IMR-90 (cell line): Measurements from ENCODE around the gene CHGA. TPM values are rescaled to one million over a fixed set of nuclear protein-coding genes. Genes with fewer than 3 reads are reported as not detected.

Experiments
- ATAC-seq: fragments of 200-7000 bp; cut with Tn5 transposase; 2 replicates; pipeline ENCODE4 v1.9.1; 2020; ENCODE audit warnings: low read depth, mild to moderate bottlenecking, moderate library complexity
- BruUV-seq: library from RNA; stranded (reverse); fragments of 400-500 nt; replicated peaks from 2 replicates; lab custom pipeline; 2021; lab: Mats Ljungman, UMichigan
- CTCF ChIA-PET: fragments of 300-600 bp; formaldehyde crosslinking; extraction: SDS; loops from one replicate; lab custom pipeline; 2021; ENCODE audit warnings: antibody characterized with exemption; lab: Yijun Ruan, JAX
- POLR2A ChIA-PET: fragments of 300-600 bp; sonication (Branson Sonifier 250); formaldehyde crosslinking; loops from one replicate; lab custom pipeline; 2022; ENCODE audit warnings: antibody characterized with exemption; ENCODE audit not compliant: unreplicated experiment; lab: Charles Lee
- DNase-seq: peaks from one replicate; pipeline ENCODE4 v3.0.0; 2013
- H2AFZ ChIP-seq: replicated peaks from 2 replicates; pipeline ENCODE3; 2013; ENCODE audit warnings: low read length, mild to moderate bottlenecking; ENCODE audit not compliant: poor library complexity
- H2AK5ac ChIP-seq: 2 replicates; pipeline ENCODE4 v1.6.1; 2013; ENCODE audit warnings: low read depth, low read length, inconsistent platforms
- H2AK9ac ChIP-seq: replicated peaks from 2 replicates; pipeline ENCODE3; 2013; ENCODE audit warnings: mild to moderate bottlenecking, low read depth, low read length, moderate library complexity; ENCODE audit not compliant: poor library complexity
- H2BK120ac ChIP-seq: 2 replicates; pipeline ENCODE4 v1.6.1; 2013; ENCODE audit warnings: low read depth, low read length, inconsistent platforms
- H2BK15ac ChIP-seq: 3 replicates; pipeline ENCODE4 v1.6.1; 2013; ENCODE audit warnings: low read depth, low read length, inconsistent platforms
- H2BK20ac ChIP-seq: 2 replicates; pipeline ENCODE4 v1.6.1; 2013; ENCODE audit warnings: low read depth, mild to moderate bottlenecking, inconsistent platforms, low read length, moderate library complexity
- H2BK5ac ChIP-seq: 2 replicates; pipeline ENCODE4 v1.6.1; 2013; ENCODE audit warnings: mild to moderate bottlenecking, low read depth, low read length, inconsistent platforms; ENCODE audit not compliant: poor library complexity, severe bottlenecking
- H3K14ac ChIP-seq: replicated peaks from 2 replicates; pipeline ENCODE4 v1.6.1; 2013; ENCODE audit warnings: low read depth, low read length, inconsistent platforms
- H3K18ac ChIP-seq: 2 replicates; pipeline ENCODE4 v1.6.1; 2013; ENCODE audit warnings: low read depth, low read length, control low read depth
- H3K23ac ChIP-seq: 2 replicates; pipeline ENCODE4 v1.6.1; 2013; ENCODE audit warnings: low read depth, low read length, inconsistent platforms
- H3K27ac ChIP-seq: 2 replicates; pipeline ENCODE4 v1.5.1; 2013; ENCODE audit warnings: mild to moderate bottlenecking, control low read depth, low read length; ENCODE audit not compliant: insufficient read depth
- H3K27me3 ChIP-seq: 2 replicates; pipeline ENCODE4 v1.6.1; 2013; ENCODE audit warnings: low read length; ENCODE audit not compliant: control insufficient read depth, insufficient read depth
- H3K36me3 ChIP-seq: 2 replicates; pipeline ENCODE4 v1.6.1; 2013; ENCODE audit warnings: low read length, mixed read lengths; ENCODE audit not compliant: control insufficient read depth, insufficient read depth
- H3K4ac ChIP-seq: 2 replicates; pipeline ENCODE4 v1.6.1; 2013; ENCODE audit warnings: low read depth, low read length, inconsistent platforms
- H3K4me1 ChIP-seq: 2 replicates; pipeline ENCODE4 v1.6.1; 2013; ENCODE audit warnings: low read length, mixed read lengths; ENCODE audit not compliant: control insufficient read depth, insufficient read depth
- H3K4me2 ChIP-seq: 2 replicates; pipeline ENCODE4 v1.6.1; 2013; ENCODE audit warnings: low read depth, mild to moderate bottlenecking, control low read depth, low read length, moderate library complexity
- H3K4me3 ChIP-seq: 2 replicates; pipeline ENCODE4 v1.5.1; 2013; ENCODE audit warnings: low read depth, mild to moderate bottlenecking, control low read depth, low read length, moderate library complexity; ENCODE audit not compliant: insufficient read depth
- H3K56ac ChIP-seq: 2 replicates; pipeline ENCODE4 v1.6.1; 2013; ENCODE audit warnings: low read length, inconsistent platforms; ENCODE audit not compliant: insufficient read depth; ENCODE audit errors: extremely low read depth
- H3K79me1 ChIP-seq, 2 experiments: 2 replicates each; pipeline ENCODE4 v1.6.1; 2013; ENCODE audit warnings: low read length in 2 of 2, inconsistent platforms in 1 of 2, low read depth in 1 of 2
- H3K9ac ChIP-seq: 2 replicates; pipeline ENCODE4 v1.6.1; 2013; ENCODE audit warnings: low read depth, low read length, control low read depth
- H3K9me1 ChIP-seq: 2 replicates; pipeline ENCODE4 v1.6.1; 2013; ENCODE audit warnings: low read length, inconsistent platforms; ENCODE audit not compliant: insufficient read depth
- H3K9me3 ChIP-seq: 2 replicates; pipeline ENCODE4 v1.6.1; 2013; ENCODE audit warnings: low read length; ENCODE audit not compliant: control insufficient read depth, insufficient read depth
- H4K20me1 ChIP-seq: 2 replicates; pipeline ENCODE4 v1.6.1; 2013; ENCODE audit warnings: low read length, inconsistent platforms; ENCODE audit not compliant: insufficient read depth
- H4K5ac ChIP-seq: 2 replicates; pipeline ENCODE4 v1.6.1; 2013; ENCODE audit warnings: mild to moderate bottlenecking, low read depth, low read length, control low read depth
- H4K8ac ChIP-seq, 2 experiments: 2 replicates each; pipeline ENCODE4 v1.6.1; 2013; ENCODE audit warnings: low read depth in 2 of 2, low read length in 2 of 2, control low read depth in 1 of 2, inconsistent platforms in 1 of 2
- H4K91ac ChIP-seq: 2 replicates; pipeline ENCODE4 v1.6.1; 2013; ENCODE audit warnings: low read depth, low read length, inconsistent platforms; ENCODE audit not compliant: insufficient read depth
- CHD1 ChIP-seq: IDR thresholded peaks from 2 replicates; pipeline ENCODE4 v1.6.1; 2012; ENCODE audit warnings: low read depth, low read length, improper control_type of control experiment
- POLR2A ChIP-seq: IDR thresholded peaks from 2 replicates; pipeline ENCODE4 v1.6.1; 2012; ENCODE audit warnings: mild to moderate bottlenecking, low read depth, low read length
- RCOR1 ChIP-seq: IDR thresholded peaks from 2 replicates; pipeline ENCODE4 v1.6.1; 2012; ENCODE audit warnings: mild to moderate bottlenecking, low read length, improper control_type of control experiment; ENCODE audit not compliant: insufficient replicate concordance
- WGBS, 2 experiments: methylation state at CpG; one replicate each; pipeline versions ENCODE4 v1.1.5 to v1.1.7; 2013; ENCODE audit warnings: missing lambda C conversion rate in 2 of 2; ENCODE audit not compliant: insufficient read length in 1 of 2; ENCODE audit errors: extremely low coverage in 2 of 2; 5-methylcytosine and 5-hydroxymethylcytosine counted together
- dilution Hi-C: fragments of 300-500 bp; cut with HindIII; formaldehyde crosslinking; loops from one replicate; pipeline ENCODE4 v1.14.3; 2018; ENCODE audit warnings: low sequenced_read_pairs; ENCODE audit not compliant: unreplicated experiment
- in situ Hi-C: fragments of 300-500 bp; cut with MboI; formaldehyde crosslinking; loops from 3 replicates; pipeline ENCODE4 v1.14.3; 2019; ENCODE audit warnings: low sequenced_read_pairs, inconsistent platforms, mixed read lengths
- intact Hi-C: fragments of 100-400 bp; cut with micrococcal nuclease; formaldehyde crosslinking; loops from 2 replicates; pipeline ENCODE4 v1.10.0; 2022
- polyA plus RNA-seq, 3 experiments: library from polyadenylated mRNA; depleted of rRNA; stranded (reverse); fragments of >200 nt; gene quantifications; 2 replicates each; pipeline ENCODE4 v1.2.3, GENCODE V29; 2012; ENCODE audit warnings: low replicate concordance in 1 of 3
- total RNA-seq: library from RNA; depleted of rRNA; stranded (reverse); fragments of >200 nt; gene quantifications from 2 replicates; pipeline ENCODE4 v1.2.3, GENCODE V29; 2012
- TF ChIP-seq, protein P1 (sequence below): fragments of 150-350 bp; IDR thresholded peaks from 2 replicates; pipeline ENCODE4 v1.6.1; 2017; ENCODE audit warnings: mild to moderate bottlenecking, antibody characterized with exemption, low read length, low read depth

The CHGA gene
- total and polyA plus RNA-seq, 2 of the 4 experiments (the other 2 are of a cell fraction) = not detected

DNA sequence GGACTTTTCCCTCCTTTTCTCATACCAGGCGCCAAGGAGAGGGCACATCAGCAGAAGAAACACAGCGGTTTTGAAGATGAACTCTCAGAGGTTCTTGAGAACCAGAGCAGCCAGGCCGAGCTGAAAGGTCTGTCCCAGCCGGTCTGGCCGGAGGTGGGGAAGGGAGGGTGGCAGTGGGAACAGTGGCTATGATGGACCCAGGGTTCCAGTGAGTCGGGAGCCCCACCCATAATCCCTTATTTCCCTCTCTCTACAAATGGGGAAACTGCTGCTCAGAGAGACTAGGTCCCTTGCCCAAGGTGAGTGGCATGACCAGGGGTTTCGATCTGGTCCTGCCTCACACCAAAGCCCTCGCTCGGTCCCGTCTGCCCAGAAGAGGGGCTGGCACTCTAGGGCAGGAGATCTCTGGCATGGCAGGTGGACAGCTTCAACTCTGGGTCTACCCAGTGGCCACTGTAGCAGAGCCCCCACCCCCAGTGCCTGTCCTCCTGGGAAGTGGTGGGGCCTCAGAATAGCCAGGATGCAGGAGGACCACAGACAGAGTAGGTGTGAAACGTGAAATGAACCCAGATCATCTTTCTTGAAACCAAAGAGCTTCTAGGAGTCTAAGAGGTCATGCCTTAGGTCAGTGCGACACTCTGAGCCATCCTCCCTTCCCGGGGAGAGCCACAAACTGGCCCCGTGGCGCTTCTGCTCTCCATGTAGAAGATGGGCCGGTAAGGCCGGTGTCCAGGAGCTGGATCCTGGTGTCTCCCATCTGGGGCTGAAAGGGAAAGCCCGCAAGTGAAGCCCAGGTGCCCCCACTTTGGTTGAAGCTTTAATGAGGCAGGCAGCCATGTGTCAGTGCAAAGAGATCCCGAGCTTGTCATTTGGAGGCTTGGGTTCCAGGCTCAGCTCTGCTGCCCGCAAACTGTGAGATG, 7.0 kb downstream of the CHGA start:
- H2BK15ac ChIP-seq = no peak overlapping the region
- H3K14ac ChIP-seq = no peak overlapping the region
- no peaks in the 10 kb centered on the region; the same call in 1 of the 2 replicates for H3K9me1 ChIP-seq
- intact Hi-C loops = no loop called here
- no peak overlapping the region for H3K9ac ChIP-seq
- no peak overlapping the region for H4K5ac ChIP-seq
- dilution Hi-C loops = no loop called here
- no peak overlapping the region for H2BK5ac ChIP-seq
- H3K79me1 ChIP-seq = no peaks in the 10 kb centered on the region
- no peaks in the 10 kb centered on the region for H3K9me3 ChIP-seq
- peaks cover 2% of the 10 kb centered on the region; the same call in 1 of the 2 replicates for H3K27me3 ChIP-seq
- in situ Hi-C loops = no loop called here
- no peak overlapping the region for H4K8ac ChIP-seq
- H3K4ac ChIP-seq = no peak overlapping the region
- DNase-seq (no peak), ATAC-seq (no peak)
- H3K27ac ChIP-seq = no peak overlapping the region
- H3K56ac ChIP-seq = no peak overlapping the region
- no peak overlapping the region for H2BK120ac ChIP-seq
- no peaks in the 10 kb centered on the region for H4K20me1 ChIP-seq
- H3K36me3 ChIP-seq = no peaks in the 10 kb centered on the region
- H3K18ac ChIP-seq = no peak overlapping the region
- TF ChIP-seq RCOR1 = no peak
- TF ChIP-seq, protein P1, sequence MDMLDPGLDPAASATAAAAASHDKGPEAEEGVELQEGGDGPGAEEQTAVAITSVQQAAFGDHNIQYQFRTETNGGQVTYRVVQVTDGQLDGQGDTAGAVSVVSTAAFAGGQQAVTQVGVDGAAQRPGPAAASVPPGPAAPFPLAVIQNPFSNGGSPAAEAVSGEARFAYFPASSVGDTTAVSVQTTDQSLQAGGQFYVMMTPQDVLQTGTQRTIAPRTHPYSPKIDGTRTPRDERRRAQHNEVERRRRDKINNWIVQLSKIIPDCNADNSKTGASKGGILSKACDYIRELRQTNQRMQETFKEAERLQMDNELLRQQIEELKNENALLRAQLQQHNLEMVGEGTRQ = no peak
- TF ChIP-seq CHD1 = no peak
- TF ChIP-seq POLR2A = no peak
- ChIA-PET CTCF (no interaction called here), POLR2A (no interaction called here)
- H2AFZ ChIP-seq = no peak overlapping the region
- BruUV-seq = no TSS peak
- H3K4me2 ChIP-seq = no peak overlapping the region
- WGBS, 2 experiments = 68% methylated on average over 9 of the region's 20 CpGs; no CpG with 5 or more reads in 1 of the 2 experiments
- H2AK9ac ChIP-seq = no peak overlapping the region
- H3K4me1 ChIP-seq = no peaks in the 10 kb centered on the region
- H3K23ac ChIP-seq = no peak overlapping the region
- no peak overlapping the region for H3K4me3 ChIP-seq
- H2AK5ac ChIP-seq = no peak overlapping the region
- no peak overlapping the region for H4K91ac ChIP-seq
- no peak overlapping the region for H2BK20ac ChIP-seq
